ENCODE data around the gene KCNIP4. TPM values are rescaled to one million over a fixed set of nuclear protein-coding genes. Genes with fewer than 3 reads are reported as not detected.

Gene KCNIP4
- total RNA-seq, 1 experiment from 2014 or later = not detected

DNA sequence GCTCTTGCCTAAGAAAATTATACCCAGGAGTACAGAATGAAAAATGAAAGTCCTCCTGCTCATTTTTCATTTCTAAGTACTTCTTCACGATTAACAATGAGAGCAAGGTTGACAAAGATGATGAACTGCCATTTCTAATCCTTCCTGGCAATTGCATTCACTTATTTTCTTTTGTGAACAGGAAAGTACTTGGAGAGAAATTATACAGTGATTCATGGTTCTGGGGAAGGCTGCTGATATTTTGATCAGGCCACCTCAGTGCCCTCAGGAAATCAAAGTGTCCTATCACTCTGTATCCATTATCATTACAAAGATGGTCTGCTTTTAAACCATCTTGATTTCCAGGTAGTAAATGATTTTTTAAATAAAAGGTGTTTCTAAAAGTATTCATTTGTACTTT is 780.9 kb downstream of the KCNIP4 start:
- POLR2A ChIA-PET (ENCODE audit: unreplicated experiment) = no interaction called here
- CTCF ChIA-PET = no interaction called here
- Histone ChIP-seq H3K4me2 (no peak overlapping the region), H2AFZ (no peak overlapping the region), H3K27ac (no peak overlapping the region), H4K20me1 (ENCODE audit: insufficient read depth) (no peaks in the 10 kb centered on the region), H3F3A (ENCODE audit: insufficient read depth, low read depth) (no peaks in the 10 kb centered on the region), H3K36me3 (ENCODE audit: low read depth) (no peaks in the 10 kb centered on the region), H3K9me3 (ENCODE audit: insufficient read depth, low read depth) (no peaks in the 10 kb centered on the region), H3K9me2 (ENCODE audit: insufficient read depth) (no peaks in the 10 kb centered on the region), H3K4me1 (replicated peaks; ENCODE audit: insufficient read depth) (no peaks in the 10 kb centered on the region), H3K4me3 (no peak overlapping the region), H3K27me3 (ENCODE audit: insufficient read depth, low read depth) (no peaks in the 10 kb centered on the region), H3K79me2 (ENCODE audit: low read depth) (no peaks in the 10 kb centered on the region)
- no TSS peak for BruUV-seq (replicated peaks)
- TF ChIP-seq, protein P1, sequence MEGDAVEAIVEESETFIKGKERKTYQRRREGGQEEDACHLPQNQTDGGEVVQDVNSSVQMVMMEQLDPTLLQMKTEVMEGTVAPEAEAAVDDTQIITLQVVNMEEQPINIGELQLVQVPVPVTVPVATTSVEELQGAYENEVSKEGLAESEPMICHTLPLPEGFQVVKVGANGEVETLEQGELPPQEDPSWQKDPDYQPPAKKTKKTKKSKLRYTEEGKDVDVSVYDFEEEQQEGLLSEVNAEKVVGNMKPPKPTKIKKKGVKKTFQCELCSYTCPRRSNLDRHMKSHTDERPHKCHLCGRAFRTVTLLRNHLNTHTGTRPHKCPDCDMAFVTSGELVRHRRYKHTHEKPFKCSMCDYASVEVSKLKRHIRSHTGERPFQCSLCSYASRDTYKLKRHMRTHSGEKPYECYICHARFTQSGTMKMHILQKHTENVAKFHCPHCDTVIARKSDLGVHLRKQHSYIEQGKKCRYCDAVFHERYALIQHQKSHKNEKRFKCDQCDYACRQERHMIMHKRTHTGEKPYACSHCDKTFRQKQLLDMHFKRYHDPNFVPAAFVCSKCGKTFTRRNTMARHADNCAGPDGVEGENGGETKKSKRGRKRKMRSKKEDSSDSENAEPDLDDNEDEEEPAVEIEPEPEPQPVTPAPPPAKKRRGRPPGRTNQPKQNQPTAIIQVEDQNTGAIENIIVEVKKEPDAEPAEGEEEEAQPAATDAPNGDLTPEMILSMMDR (conservative IDR thresholded peaks at IDR 0.05) = no peak
- TF ChIP-seq EZH2 (IDR thresholded peaks at IDR 0.05; ENCODE audit: low read depth) = no peak
- DNase-seq = no peak
- intact Hi-C loops (cut with micrococcal nuclease; ENCODE audit: unreplicated experiment) = no loop called here

- Histone ChIP-seq H3K9me3 (ENCODE audit: insufficient read depth, low read depth) (no peaks in the 10 kb centered on the region), H3K79me2 (ENCODE audit: low read depth) (no peaks in the 10 kb centered on the region), H3K4me2 (no peak overlapping the region), H3K4me3 (no peak overlapping the region), H3K36me3 (ENCODE audit: low read depth) (no peaks in the 10 kb centered on the region), H3K4me1 (replicated peaks; ENCODE audit: insufficient read depth) (no peaks in the 10 kb centered on the region), H2AFZ (no peak overlapping the region), H3F3A (ENCODE audit: insufficient read depth, low read depth) (no peaks in the 10 kb centered on the region), H3K9me2 (ENCODE audit: insufficient read depth) (no peaks in the 10 kb centered on the region), H4K20me1 (ENCODE audit: insufficient read depth) (no peaks in the 10 kb centered on the region), H3K27ac (no peak overlapping the region), H3K27me3 (ENCODE audit: insufficient read depth, low read depth) (no peaks in the 10 kb centered on the region)
- intact Hi-C loops (cut with micrococcal nuclease; ENCODE audit: unreplicated experiment) = no loop called here
- POLR2A ChIA-PET (ENCODE audit: unreplicated experiment) = no interaction called here
- TF ChIP-seq, protein P1 (conservative IDR thresholded peaks at IDR 0.05) = no peak
- TF ChIP-seq EZH2 (IDR thresholded peaks at IDR 0.05; ENCODE audit: low read depth) = no peak
- CTCF ChIA-PET = no interaction called here
- no peak for DNase-seq
- no TSS peak for BruUV-seq (replicated peaks)
Measured at GRCh38 chr4:21155367-21155766, 793.2 kb downstream of the KCNIP4 start.

GRCh38 chr4:21139327-21139726 is 809.2 kb downstream of the KCNIP4 start:
- Histone ChIP-seq H3K27ac (no peak overlapping the region), H3K27me3 (ENCODE audit: insufficient read depth, low read depth) (no peaks in the 10 kb centered on the region), H3K4me2 (no peak overlapping the region), H4K20me1 (ENCODE audit: insufficient read depth) (no peaks in the 10 kb centered on the region), H3K79me2 (ENCODE audit: low read depth) (no peaks in the 10 kb centered on the region), H3K9me2 (ENCODE audit: insufficient read depth) (no peaks in the 10 kb centered on the region), H3K4me1 (replicated peaks; ENCODE audit: insufficient read depth) (no peaks in the 10 kb centered on the region), H3K4me3 (no peak overlapping the region), H3K36me3 (ENCODE audit: low read depth) (no peaks in the 10 kb centered on the region), H3F3A (ENCODE audit: insufficient read depth, low read depth) (no peaks in the 10 kb centered on the region), H2AFZ (no peak overlapping the region), H3K9me3 (ENCODE audit: insufficient read depth, low read depth) (no peaks in the 10 kb centered on the region)
- ChIA-PET POLR2A (ENCODE audit: unreplicated experiment) (no interaction called here), CTCF (no interaction called here)
- no peak for TF ChIP-seq EZH2 (IDR thresholded peaks at IDR 0.05; ENCODE audit: low read depth)
- TF ChIP-seq, protein P1 (conservative IDR thresholded peaks at IDR 0.05) = no peak
- intact Hi-C loops (cut with micrococcal nuclease; ENCODE audit: unreplicated experiment) = loop anchor here (10.0 kb wide), 1 partner anchor 365 kb away; no protein-coding TSS in a partner anchor
- no peak for DNase-seq
- BruUV-seq (replicated peaks) = no TSS peak
